Parathyroid adenoma (tissue), 2 donors: ENCODE measurements around the gene CFI.
A peak's percentile ranks its signal among the peaks of the same experiment; 100 is the strongest.

Source experiments
- H2AFZ ChIP-seq: fragments of 300-600 bp; sonication (generic); one replicate; pipeline ENCODE4 v1.7.0; 2017; ENCODE audit warnings: antibody characterized with exemption, mild to moderate bottlenecking
- H3K27ac ChIP-seq: fragments of 300-600 bp; sonication (generic); one replicate; pipeline ENCODE4 v1.7.0; 2017
- H3K27me3 ChIP-seq: fragments of 300-600 bp; sonication (generic); one replicate; pipeline ENCODE4 v1.7.0; 2017; ENCODE audit warnings: low read length; ENCODE audit not compliant: control insufficient read depth, insufficient read depth
- H3K36me3 ChIP-seq: fragments of 300-600 bp; sonication (generic); one replicate; pipeline ENCODE4 v1.7.0; 2017; ENCODE audit warnings: low read length; ENCODE audit not compliant: control insufficient read depth, insufficient read depth
- H3K4me1 ChIP-seq: fragments of 300-600 bp; sonication (generic); one replicate; pipeline ENCODE4 v1.7.0; 2017; ENCODE audit warnings: control low read depth
- H3K4me2 ChIP-seq: fragments of 300-600 bp; sonication (generic); one replicate; pipeline ENCODE4 v1.7.0; 2017; ENCODE audit warnings: low read length
- H3K4me3 ChIP-seq: fragments of 300-600 bp; sonication (generic); one replicate; pipeline ENCODE4 v1.7.0; 2017; ENCODE audit warnings: low read depth, low read length
- H3K79me2 ChIP-seq: fragments of 300-600 bp; sonication (generic); one replicate; pipeline ENCODE4 v1.7.0; 2017; ENCODE audit warnings: control low read depth
- H3K9ac ChIP-seq: fragments of 300-600 bp; sonication (generic); one replicate; pipeline ENCODE4 v1.7.0; 2017; ENCODE audit warnings: mild to moderate bottlenecking
- H3K9me3 ChIP-seq: fragments of 300-600 bp; sonication (generic); one replicate; pipeline ENCODE4 v1.7.0; 2017; ENCODE audit warnings: low read length; ENCODE audit not compliant: control insufficient read depth
- CTCF ChIP-seq: fragments of 300-600 bp; sonication (generic); IDR thresholded peaks from one replicate; pipeline ENCODE4 v1.7.0; 2017; ENCODE audit warnings: antibody characterized with exemption, mild to moderate bottlenecking
- donor health status: primary hyperparathyroidism.

Gene CFI

GRCh38 chr4:109730619-109731545, 70.9 kb downstream of the CFI start:
- Histone ChIP-seq H2AFZ (peak overlapping the region; percentile 98), H3K4me1 (no peaks in the 10 kb centered on the region), H3K9ac (no peak overlapping the region), H3K4me2 (peak overlapping the region; percentile 67), H3K27me3 (no peaks in the 10 kb centered on the region), H3K79me2 (no peaks in the 10 kb centered on the region), H3K36me3 (no peaks in the 10 kb centered on the region), H3K9me3 (no peaks in the 10 kb centered on the region), H3K27ac (peak overlapping the region; percentile 92), H3K4me3 (peak overlapping the region; percentile 65)
- TF ChIP-seq CTCF: no peak

DNA sequence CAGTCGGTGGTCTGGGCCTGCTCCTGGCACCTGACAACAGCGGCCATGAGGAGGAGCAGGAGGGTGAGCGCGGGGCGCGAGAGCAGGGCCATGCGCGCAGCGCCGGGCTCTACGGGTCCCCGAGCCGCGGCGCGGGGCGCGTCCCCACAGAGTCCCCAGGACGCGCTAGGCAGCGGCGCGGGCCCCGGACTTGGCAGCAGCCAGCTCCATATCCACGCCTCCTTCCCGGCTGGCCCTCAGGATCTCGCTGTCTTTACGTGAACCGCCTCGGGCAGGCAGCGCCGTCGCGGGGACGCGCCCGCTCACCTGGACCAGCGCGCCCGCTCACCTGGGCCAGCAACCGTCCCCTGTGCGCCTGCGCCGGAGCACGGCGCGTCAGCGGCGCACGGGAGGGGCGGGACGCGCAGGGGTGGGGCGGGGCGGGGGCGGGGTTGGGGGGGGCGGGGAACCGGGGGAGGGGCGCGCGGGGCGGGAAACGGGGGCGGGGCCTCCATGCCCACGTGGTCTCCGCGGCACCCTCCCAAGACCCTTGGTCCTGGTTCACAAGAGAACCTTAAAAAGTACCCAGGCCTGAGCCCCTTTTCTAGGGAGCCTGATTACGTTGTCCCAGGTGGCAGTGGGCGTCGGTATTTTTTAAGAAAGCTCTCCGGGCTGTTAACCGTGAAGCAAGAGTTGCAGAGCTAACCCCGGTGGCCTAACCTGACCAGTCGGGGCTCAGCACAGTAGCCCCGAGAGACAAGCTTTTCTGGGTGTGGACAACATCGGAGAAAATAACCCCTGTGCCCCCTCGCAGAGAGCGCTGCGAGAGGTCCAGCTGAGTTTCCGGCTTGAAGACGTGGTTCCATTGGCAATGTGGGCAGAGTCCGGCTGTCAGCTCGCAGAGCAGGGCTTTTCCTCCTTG, 71.8 kb downstream of the CFI start, which contains the start of gene PLA2G12A:
TSS of gene PLA2G12A (minus strand) at position 353 of the 901 bp plus-strand sequence. CDS start at position 92, 261 bp downstream.
- no peaks in the 10 kb centered on the region for H3K27me3 ChIP-seq
- no peak for TF ChIP-seq CTCF
- H2AFZ ChIP-seq: peak within 1 kb of the TSS; percentile 98
- H3K4me3 ChIP-seq: peak within 1 kb of the TSS; percentile 65
- peak within 1 kb of the TSS; percentile 90 for H3K4me2 ChIP-seq
- no peaks in the 10 kb centered on the region for H3K4me1 ChIP-seq
- H3K9ac ChIP-seq: peak within 1 kb of the TSS; percentile 5
- peak within 1 kb of the TSS; percentile 92 for H3K27ac ChIP-seq
- no peaks in the 10 kb centered on the region for H3K9me3 ChIP-seq
- no peaks in the 10 kb centered on the region for H3K36me3 ChIP-seq
- no peaks in the 10 kb centered on the region for H3K79me2 ChIP-seq

- Histone ChIP-seq H3K9me3 (no peaks in the 10 kb centered on the region), H3K27ac (peak overlapping the region; percentile 88), H3K9ac (peak overlapping the region; percentile 5), H3K79me2 (no peaks in the 10 kb centered on the region), H2AFZ (peak overlapping the region; percentile 67), H3K4me1 (no peaks in the 10 kb centered on the region), H3K36me3 (no peaks in the 10 kb centered on the region), H3K4me3 (peak overlapping the region; percentile 65), H3K27me3 (no peaks in the 10 kb centered on the region), H3K4me2 (peak overlapping the region; percentile 90)
- no peak for TF ChIP-seq CTCF
Measured at GRCh38 chr4:109729117-109729717, 72.6 kb downstream of the CFI start.

DNA sequence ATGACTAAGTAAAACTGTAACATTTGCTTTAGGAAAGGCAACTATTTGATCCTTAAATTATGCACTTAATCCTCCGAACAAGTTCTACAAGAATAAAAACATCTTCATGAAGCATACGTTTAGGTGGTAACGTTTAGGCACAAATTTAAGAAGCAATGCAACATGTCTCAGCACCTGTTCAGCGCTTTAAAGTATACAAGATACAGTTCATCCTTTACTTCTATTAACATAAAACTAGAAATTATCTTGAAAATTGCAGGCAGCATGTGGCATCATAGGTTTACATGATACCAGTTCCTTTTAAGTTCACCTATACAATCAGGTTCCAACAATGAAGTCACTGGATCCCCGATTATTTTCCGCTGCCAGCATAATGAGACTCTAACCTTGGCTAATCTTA, 73.4 kb downstream of the CFI start:
- no peaks in the 10 kb centered on the region for H3K9me3 ChIP-seq
- H3K9ac ChIP-seq: no peak overlapping the region
- no peak for TF ChIP-seq CTCF

More for the DNA sequence above, 73.4 kb downstream of the CFI start:
- H3K4me2 ChIP-seq: peak overlapping the region; percentile 90
- no peaks in the 10 kb centered on the region for H3K36me3 ChIP-seq
- H3K27ac ChIP-seq: no peak overlapping the region
- no peaks in the 10 kb centered on the region for H3K4me1 ChIP-seq
- H2AFZ ChIP-seq: no peak overlapping the region
- peaks cover 3% of the 10 kb centered on the region for H3K79me2 ChIP-seq
- peak overlapping the region; percentile 65 for H3K4me3 ChIP-seq
- H3K27me3 ChIP-seq: no peaks in the 10 kb centered on the region
